Stimulated activated CD4-positive, alpha-beta T cell treated with anti-CD3 and anti-CD28 coated beads, Interleukin-15, amount 100 ng/mL, for 48 hours (primary cell): Measurements from ENCODE around the gene PPP2R2C.

Experiments
- DNase-seq, 2 donors: peaks; one replicate each; pipeline ENCODE4 v3.0.0-alpha.2; 2020; ENCODE audit warnings: low read depth in 2 of 2

The PPP2R2C gene

GRCh38 chr4:6346373-6347110 lies 125.9 kb downstream of the PPP2R2C start:
- no peak for DNase-seq

- no peak for DNase-seq
These were observed 126.5 kb downstream of the PPP2R2C start for GRCh38 chr4:6345866-6346265.

DNA sequence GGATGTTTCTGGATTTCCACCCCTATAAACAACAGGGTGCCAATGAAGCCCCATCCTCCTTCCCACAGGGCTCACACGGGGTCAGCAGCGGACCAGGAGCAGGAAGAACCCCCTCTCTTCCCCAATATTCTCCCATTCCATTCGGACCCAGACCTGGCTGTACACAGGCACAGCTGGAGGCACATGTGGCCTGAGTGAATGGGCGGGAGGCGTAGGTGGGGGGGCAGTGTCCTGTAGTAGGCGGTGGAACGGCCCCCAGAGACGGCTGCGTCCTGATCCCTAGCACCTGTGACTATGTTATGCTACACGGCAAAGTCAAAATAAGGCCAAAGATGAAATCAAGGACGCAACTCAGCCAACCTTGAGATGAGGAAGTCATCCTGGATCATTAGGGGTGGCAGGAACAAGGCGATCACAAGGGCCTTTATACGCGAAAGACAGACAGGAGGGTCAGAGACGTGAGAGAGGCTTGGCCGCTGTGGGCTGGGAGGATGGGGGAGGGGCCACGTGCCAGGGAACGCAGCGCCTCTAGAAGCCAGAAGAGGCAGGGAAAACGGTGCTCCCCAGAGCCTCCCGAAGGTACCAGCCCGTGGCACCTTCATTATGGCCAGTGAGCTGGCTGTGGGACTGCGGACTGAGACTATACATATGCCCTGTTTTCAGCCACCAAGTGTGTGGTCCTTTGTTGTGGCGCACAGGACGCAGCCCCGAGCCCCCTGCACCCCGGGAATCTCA lies 127.2 kb downstream of the PPP2R2C start:
- DNase-seq: no peak

DNA sequence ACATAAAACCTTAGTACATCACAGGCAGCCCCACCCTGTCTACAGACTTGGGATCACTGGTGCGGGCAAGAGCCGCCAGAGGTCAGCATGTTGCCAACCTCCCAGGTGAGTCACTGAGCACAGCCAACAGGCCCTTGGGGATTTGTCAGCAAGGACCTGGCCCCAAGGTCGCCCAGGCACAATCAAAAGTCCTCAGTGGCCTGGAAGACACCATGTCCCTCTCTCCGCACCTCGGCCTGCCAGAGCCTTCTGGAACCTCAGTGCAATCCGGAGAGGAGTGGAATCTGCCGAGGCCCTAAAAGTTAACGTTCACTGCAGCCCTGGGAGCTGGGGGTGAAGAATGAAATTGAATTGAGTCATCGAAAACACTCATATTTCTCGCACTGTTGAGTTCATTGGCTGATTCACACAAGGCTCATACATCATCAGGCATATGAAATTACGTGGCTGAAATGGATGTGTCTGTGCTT lies 128.4 kb downstream of the PPP2R2C start:
- DNase-seq: no peak

DNA sequence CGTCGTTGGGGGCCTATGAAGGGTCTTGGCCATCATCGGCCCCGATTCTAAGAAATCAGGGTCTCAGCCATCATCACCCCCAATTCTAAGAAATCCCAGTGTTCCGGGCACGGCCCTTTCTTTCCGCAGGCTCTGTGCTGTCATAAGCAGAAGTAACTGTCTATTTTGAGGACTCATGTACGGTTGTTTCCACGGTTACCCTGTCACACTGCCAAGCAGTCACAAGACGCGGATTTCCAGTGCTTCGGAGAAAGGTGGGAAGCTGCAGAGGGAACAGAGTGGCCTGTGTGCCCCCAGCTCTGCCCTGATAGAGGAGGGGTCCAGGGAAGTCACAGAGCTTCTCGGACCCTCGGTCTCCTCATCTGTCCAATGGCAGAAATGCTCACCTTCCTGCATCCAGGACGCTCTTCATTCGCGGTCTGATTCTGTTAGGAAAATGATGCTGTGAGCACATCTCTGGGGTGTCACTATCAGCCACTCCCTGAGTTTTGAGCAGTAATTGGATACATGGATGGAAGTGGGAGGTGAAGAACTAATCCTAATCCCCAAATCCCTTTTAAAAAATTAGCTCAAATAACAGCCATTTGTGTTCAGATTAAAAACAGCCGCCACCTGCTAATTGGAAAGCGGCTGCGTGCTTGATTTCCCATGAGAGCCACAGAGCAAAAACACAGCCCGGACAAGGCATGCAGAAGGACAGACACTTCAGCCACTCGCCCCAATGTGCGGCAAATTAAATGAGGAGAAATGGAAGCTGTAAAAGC lies 129.7 kb downstream of the PPP2R2C start:
- DNase-seq: no peak

GRCh38 chr4:6341696-6342095 lies 130.7 kb downstream of the PPP2R2C start:
- DNase-seq: no peak

DNA sequence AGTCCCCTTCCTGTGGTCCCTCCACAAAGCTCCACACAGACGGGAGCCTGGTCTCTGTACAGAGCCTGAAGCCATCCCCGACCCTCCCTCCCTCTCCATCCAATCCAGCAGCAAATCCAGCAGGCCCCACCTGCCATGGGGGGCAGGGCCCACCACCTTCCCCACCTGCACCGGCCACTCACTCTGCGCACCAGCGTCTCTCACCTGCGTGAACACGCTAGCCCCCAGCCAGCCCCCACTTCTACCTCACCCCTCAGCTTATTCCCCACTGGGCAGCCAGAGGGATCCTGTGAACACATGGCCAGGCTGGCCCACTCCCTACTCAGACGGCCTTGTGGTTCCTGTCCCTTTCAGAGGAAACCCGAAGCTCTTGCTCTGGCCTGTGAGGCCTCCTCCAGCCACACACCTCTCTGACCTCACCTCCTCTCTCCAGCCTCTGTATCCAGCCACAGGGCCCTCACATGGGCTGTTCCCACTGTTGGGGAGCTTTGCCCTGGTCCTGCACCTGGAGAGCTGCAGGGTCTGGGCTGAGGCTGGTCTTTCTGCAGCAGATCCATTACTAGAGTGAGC lies 131.9 kb downstream of the PPP2R2C start:
- DNase-seq: no peak

DNA sequence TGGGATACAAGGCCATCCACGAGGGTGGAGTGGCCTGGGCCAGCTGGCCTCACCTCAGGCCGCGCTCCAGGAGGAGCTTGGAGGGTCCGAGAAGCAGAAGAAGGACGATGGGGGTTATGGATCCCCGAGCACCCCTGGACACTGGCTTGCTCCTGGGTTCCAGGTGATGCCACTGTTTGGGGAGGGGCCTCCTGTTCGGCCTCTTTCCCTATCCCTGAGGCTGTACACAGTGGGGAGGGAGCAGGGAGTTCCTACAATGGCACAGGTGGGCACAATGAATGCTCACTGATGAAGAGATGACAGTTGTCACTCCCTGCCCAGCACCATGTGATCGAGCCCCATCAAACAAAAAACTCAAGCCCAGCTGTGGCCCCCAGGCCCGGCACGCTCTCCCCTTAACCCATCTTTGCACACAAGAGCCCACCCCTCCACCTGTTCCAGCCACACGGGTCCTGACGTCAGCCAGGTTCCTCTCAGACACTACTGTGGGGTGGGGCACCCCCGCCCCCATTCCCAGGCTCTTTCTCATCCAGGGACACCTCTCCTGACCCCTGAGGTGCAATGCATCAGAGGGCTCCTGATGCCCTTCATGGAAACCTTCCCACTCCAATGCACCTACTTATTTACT lies 132.5 kb downstream of the PPP2R2C start:
- no peak for DNase-seq

GRCh38 chr4:6338951-6339817 lies 133.2 kb downstream of the PPP2R2C start:
- DNase-seq: no peak

DNA sequence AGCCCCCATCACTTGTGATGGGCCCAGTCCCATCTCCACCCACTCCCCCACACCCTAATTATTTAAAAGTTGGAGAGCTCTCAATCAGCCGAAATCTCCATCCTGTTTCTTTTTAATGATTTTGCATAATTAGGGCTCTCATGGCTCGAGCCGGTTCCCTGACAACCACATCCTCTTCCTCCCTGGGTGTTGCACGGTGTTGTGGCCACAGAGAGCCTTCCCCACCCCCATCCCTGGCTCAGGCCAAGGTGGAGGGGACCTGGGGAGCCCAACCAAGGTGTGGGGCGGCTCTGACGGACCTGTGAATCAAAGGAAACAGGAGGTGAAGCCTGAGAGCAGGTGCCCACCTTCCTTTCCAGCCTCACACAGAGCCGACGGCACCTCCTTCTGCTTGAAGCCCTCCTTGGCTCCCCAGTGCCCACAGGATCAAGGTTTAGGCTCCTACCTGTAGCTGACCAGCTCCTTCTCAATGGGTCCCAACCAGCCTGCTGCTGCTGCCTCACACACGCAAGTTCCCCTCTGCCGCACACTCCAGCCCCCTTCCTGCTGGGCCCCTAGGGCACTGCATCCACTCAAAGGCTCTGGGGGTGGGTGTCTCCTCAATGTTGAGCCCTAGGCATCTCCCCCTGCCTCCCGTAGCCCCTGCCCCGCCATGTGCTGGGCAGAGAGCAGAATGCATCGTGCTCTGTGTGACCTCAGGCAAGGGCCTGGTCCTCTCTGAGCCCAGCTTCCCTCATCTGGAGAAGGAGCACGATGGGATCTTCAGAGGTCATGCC lies 134.1 kb downstream of the PPP2R2C start:
- no peak for DNase-seq

DNA sequence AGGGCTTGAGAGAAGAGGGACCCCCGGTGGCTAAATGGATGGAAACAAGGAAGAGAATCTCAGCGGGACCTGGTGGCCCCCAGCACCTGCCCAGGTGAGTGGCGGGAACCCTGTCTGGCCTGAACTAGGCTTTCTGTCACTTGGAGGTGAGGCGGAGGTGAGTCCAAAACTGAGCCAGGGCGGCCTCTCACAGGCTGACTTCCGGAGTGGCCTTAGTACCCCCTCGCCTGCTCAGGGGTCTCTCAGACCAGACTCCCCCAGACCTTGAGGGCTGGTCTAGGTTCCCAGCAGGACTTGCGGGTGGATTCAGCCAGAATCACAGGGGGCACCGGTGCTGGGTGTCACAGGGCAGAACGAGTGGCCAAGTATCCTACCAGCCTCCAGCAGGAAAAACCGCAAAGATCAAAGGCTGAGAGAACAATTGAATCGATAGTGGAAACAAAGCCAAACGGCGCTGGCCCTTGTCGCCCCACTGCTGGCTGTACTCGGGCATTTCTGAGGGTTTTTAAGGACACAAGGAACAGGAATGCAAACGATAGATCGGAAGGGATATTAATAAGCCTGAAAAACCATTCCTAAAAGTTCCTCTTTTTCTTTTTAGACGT lies 135.0 kb downstream of the PPP2R2C start:
- DNase-seq: no peak

GRCh38 chr4:6336166-6336565 lies 136.2 kb downstream of the PPP2R2C start:
- DNase-seq: no peak

DNA sequence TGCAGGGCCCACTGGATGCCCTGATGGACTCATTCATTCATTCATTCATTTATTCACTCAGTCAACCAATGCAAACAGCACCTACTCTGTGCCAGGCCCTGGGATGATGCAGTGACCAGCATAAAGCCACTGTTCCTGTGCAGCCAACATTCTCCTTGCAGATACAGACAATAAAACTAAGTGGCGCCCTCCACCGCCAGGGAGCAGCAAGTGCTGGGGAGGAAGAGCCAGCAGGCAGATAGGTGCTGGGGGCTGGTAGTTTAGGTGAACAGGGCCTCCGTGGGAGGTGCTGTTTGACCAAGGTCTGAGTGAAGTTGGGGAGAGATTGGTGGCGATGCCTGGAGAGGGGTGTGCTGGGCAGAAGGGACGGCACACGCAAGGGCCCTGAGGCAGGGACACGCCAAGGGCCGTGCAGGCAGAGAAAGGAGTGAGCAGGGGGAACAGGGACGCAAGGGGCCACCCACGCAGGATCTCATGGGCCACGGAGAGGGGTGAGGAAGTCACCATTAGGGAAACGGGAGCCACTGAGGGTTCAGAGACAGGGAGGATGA lies 137.3 kb downstream of the PPP2R2C start:
- no peak for DNase-seq

- DNase-seq: no peak
These were observed 138.1 kb downstream of the PPP2R2C start for GRCh38 chr4:6334203-6334887.

GRCh38 chr4:6333301-6334202 lies 138.9 kb downstream of the PPP2R2C start:
- DNase-seq: peak in 1 of 2 donors; percentile 14

- DNase-seq: no peak
These were observed 139.8 kb downstream of the PPP2R2C start for GRCh38 chr4:6332669-6333050.

GRCh38 chr4:6332042-6332668 lies 140.3 kb downstream of the PPP2R2C start:
- no peak for DNase-seq
